Muscle of leg (tissue), 11 donors: ENCODE data around the gene CUL1. TPM values are rescaled to one million over a fixed set of nuclear protein-coding genes. Genes with fewer than 3 reads are reported as not detected.

Source experiments
- DNase-seq: peaks from one replicate; pipeline ENCODE4 v3.0.0; 2013
- H3K27ac ChIP-seq: one replicate; pipeline ENCODE4 v1.5.1; 2013; ENCODE audit warnings: mild to moderate bottlenecking, low read length, control low read depth
- H3K27me3 ChIP-seq: one replicate; pipeline ENCODE4 v1.6.1; 2013; ENCODE audit warnings: low read length; ENCODE audit not compliant: control insufficient read depth, insufficient read depth
- H3K36me3 ChIP-seq: one replicate; pipeline ENCODE4 v1.6.1; 2013; ENCODE audit warnings: low read length; ENCODE audit not compliant: control insufficient read depth, insufficient read depth
- H3K4me1 ChIP-seq: one replicate; pipeline ENCODE4 v1.6.1; 2013; ENCODE audit warnings: low read length; ENCODE audit not compliant: control insufficient read depth, insufficient read depth
- H3K4me3 ChIP-seq: one replicate; pipeline ENCODE4 v1.5.1; 2013; ENCODE audit warnings: low read length, control low read depth
- H3K9me3 ChIP-seq: replicated peaks from 2 replicates; pipeline ENCODE4 v1.6.1; 2013; ENCODE audit warnings: low read depth, low read length; ENCODE audit not compliant: control insufficient read depth
- WGBS: methylation state at CpG from one replicate; pipeline ENCODE4 v1.1.5; 2013; ENCODE audit warnings: missing lambda C conversion rate; ENCODE audit not compliant: insufficient coverage; 5-methylcytosine and 5-hydroxymethylcytosine counted together
- polyA plus RNA-seq, 8 donors: library from polyadenylated mRNA; unstranded; fragments of 120-200 nt; gene quantifications; one replicate each; pipeline versions ENCODE4 v1.2.1 to v1.2.3, GENCODE V29; 2013; ENCODE audit warnings: inconsistent platforms in 1 of 8, low replicate concordance in 1 of 8; ENCODE audit not compliant: insufficient read length in 8 of 8, insufficient read depth in 1 of 8
- total RNA-seq: library from RNA; stranded (reverse); fragments of 120-200 nt; gene quantifications from one replicate; pipeline ENCODE4 v1.2.4, GENCODE V29; 2013

The CUL1 gene
- total and polyA plus RNA-seq, 9 donors, result 34.0 to 51.8 (median 47.5) TPM

DNA sequence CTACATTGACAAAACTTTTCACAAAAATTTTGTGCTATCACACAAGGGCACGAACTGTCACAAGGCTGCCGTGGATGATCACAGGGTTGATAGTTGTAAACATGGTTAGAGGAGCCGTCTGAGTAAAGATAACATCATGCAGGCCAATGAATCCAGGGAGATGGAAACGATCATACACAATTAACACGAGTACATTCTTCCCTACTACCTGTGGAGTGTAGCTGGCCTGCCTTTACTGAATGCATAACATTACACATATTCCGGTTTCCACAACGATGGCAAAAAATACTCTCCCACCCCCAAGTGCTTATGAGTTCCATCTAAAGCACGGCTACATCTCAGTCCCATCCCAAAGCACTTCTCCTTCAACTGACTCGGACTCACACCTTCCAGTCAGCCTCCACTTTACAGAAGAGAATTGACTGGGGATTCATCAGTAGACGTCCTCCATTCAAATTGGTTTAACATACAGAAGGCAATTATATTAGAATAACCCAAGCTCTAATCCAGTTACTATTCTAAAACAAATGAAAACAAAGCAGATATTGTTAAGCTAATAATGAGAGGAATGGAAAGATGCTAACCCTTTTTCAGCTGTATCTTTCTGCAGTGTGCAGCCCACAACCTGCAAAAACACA is 116.3 kb downstream of the CUL1 start:
- no peak overlapping the region for H3K27ac ChIP-seq
- H3K4me3 ChIP-seq, result no peak overlapping the region
- DNase-seq, result no peak
- H3K9me3 ChIP-seq, result no peaks in the 10 kb centered on the region
- H3K36me3 ChIP-seq, result peaks cover 51% of the 10 kb centered on the region
- no peaks in the 10 kb centered on the region for H3K27me3 ChIP-seq
- WGBS, result 72% methylated on average over 5 of the region's 10 CpGs
- H3K4me1 ChIP-seq, result no peaks in the 10 kb centered on the region

- Histone ChIP-seq H3K9me3 (no peaks in the 10 kb centered on the region), H3K27ac (no peak overlapping the region), H3K36me3 (peaks cover 45% of the 10 kb centered on the region), H3K27me3 (no peaks in the 10 kb centered on the region), H3K4me1 (no peaks in the 10 kb centered on the region), H3K4me3 (no peak overlapping the region)
- 75% methylated on average over 2 of the region's 3 CpGs for WGBS
- DNase-seq, result no peak
Observed at GRCh38 chr7:148815612-148816011, 116.9 kb downstream of the CUL1 start.

DNA sequence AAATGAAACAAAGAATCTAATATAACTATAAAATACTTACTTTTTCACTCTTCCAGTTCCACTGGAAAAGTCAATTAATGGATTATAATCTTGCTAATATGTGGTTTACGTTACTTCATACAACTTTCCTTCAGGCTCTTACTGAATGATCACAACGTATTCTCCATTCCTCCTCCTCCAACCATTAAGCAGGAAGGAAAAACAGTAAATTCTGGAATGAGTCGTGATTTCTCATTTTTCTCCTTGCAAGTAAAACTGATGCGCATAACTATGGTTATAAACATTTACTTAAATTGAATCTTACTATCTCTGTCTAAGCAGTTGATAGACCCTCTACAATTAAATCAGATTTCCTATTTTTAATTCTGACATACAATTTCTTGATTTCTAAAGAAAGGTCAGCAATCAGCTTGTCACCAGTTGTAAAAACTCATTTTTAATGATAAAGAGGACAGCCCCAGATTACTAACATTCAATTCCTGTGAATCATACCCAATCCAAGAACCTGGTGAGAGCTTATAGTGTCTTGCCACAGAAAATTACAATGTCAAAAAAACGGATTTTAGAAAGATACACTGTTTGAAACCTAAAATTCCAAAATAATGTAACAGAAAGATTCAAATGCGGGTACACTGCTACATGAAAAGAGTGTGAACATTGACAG is 121.1 kb downstream of the CUL1 start:
- H3K9me3 ChIP-seq, result no peaks in the 10 kb centered on the region
- peaks cover 33% of the 10 kb centered on the region for H3K36me3 ChIP-seq
- H3K27ac ChIP-seq, result no peak overlapping the region
- no peak for DNase-seq
- H3K27me3 ChIP-seq, result no peaks in the 10 kb centered on the region
- H3K4me3 ChIP-seq, result no peak overlapping the region
- no CpG with 5 or more reads among the region's 6 CpGs for WGBS
- H3K4me1 ChIP-seq, result no peaks in the 10 kb centered on the region

DNA sequence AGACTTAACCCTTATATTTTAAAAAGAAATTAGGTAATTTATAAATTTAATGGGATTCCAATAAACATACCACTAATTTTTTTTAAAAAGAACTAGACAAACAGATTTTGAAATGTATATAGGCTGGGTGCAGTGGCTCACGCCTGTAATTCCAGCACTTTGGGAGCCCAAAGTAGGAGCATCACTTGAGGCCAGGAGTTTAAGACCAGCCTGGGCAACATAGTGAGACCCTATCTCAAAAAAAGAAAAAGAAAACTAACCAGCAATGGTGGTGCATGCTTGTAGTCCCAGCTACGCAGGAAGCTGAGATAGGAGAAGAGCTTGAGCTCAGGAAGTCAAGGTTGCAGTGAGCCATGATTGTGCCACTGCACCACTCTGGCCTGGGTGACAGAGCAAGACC is 122.7 kb downstream of the CUL1 start:
- Histone ChIP-seq H3K27ac (no peak overlapping the region), H3K27me3 (no peaks in the 10 kb centered on the region), H3K36me3 (peaks cover 29% of the 10 kb centered on the region), H3K4me1 (no peaks in the 10 kb centered on the region), H3K4me3 (no peak overlapping the region), H3K9me3 (no peaks in the 10 kb centered on the region)
- 100% methylated on average over 1 of the region's 2 CpGs for WGBS
- no peak for DNase-seq

DNA sequence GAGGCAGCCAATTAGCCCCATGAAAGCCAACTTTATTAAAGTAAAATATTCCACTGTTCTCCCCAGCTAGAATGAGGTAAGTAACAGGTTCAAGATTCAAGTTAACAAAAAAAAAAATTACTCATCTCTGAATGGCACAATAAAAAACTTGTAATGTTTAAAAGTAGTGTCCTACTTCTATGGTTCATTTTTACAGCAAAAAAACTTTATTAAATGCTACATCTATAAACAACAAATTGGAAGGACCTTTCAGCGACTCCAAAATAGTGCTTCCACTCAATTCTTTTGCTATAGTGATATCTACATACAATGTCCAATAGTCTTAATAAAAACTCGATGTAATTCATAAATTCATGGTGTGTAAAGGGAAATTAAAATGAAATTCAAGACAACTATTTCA is 126.2 kb downstream of the CUL1 start:
- Histone ChIP-seq H3K9me3 (no peaks in the 10 kb centered on the region), H3K27ac (no peak overlapping the region), H3K27me3 (no peaks in the 10 kb centered on the region), H3K4me3 (no peak overlapping the region), H3K4me1 (no peaks in the 10 kb centered on the region), H3K36me3 (peaks cover 19% of the 10 kb centered on the region)
- no CpG with 5 or more reads among the region's 2 CpGs for WGBS
- DNase-seq, result no peak

DNA sequence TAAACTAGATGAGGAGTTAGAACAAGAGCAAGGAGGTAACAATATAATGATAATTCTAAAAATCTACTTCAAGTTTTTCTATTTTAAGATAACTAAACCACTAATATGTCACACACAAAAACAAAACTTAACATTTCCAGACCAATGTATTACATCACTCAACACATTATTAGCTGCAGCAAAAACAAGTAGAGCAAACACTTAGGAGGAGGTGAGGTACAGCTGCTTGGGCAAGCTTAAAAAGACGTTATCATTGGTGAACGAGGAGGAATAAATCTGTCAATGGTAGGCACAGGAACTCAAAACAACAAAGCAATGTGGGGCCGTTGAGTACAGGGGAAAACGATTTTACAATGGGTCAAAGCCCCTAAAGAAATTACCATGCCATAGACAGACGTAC is 126.6 kb downstream of the CUL1 start:
- no peaks in the 10 kb centered on the region for H3K4me1 ChIP-seq
- DNase-seq, result no peak
- no peak overlapping the region for H3K4me3 ChIP-seq
- peaks cover 19% of the 10 kb centered on the region for H3K36me3 ChIP-seq
- WGBS, result 25% methylated on average over 2 of the region's 5 CpGs
- H3K9me3 ChIP-seq, result no peaks in the 10 kb centered on the region
- no peak overlapping the region for H3K27ac ChIP-seq
- H3K27me3 ChIP-seq, result no peaks in the 10 kb centered on the region

DNA sequence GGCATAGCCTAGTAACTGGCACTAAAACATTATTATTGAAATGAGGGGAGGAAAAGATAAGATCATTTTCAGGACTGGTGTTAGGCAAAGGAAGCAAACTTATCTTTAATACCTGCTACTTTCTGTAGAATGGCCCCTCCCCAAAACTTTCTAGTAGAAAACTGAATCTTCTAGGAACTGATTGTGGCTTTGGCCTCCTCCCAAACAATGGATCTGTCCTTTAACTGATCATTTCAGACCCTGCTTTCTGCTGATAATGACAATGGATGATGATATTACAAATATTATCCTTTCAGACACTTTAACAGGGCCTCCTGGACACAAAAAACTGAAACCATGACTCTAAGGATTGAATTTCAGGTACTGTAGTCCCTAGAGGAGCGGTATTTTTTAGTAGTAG is 130.3 kb downstream of the CUL1 start:
- Histone ChIP-seq H3K9me3 (no peaks in the 10 kb centered on the region), H3K4me3 (no peak overlapping the region), H3K4me1 (no peaks in the 10 kb centered on the region), H3K27me3 (no peaks in the 10 kb centered on the region), H3K27ac (no peak overlapping the region), H3K36me3 (peaks cover 19% of the 10 kb centered on the region)
- WGBS, result no CpG with 5 or more reads among the region's 1 CpG
- no peak for DNase-seq

DNA sequence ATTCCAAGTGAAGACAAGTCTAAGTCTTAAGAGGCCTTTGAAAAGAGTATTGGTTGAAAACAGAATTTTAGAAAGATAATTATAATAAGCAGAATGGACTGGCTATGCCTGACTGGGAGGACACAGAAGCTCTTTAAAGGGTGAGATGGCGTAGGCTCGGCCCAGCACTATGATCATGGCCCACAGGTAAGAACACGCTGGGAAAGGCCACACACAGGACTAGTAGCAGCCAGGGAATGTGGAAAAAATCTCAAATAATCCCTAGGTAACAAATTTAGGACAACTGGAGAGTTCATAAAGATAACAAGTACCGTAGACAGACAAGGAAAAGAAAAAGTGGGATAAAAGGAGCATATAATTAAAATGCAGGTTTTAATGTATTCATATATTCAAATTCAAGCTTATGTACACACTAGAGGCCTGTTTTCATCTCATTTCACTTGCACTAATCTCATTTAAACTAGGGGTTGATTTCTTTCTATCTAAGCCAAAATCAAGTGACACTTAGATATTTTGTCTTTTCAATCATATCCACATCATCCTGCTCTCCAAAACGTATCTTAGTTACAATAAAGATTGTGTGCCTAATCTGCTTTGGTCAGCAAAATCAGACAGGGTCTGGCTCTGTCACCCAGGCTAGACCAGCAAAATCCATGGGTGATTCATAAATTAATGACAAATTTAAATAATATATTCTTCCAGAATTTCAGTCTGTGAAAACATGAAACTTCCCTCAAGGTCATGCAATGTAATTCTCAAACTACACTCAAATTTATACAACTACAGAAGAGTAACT is 132.4 kb downstream of the CUL1 start:
- H3K9me3 ChIP-seq, result no peaks in the 10 kb centered on the region
- no peak for DNase-seq
- no peaks in the 10 kb centered on the region for H3K4me1 ChIP-seq
- no peak overlapping the region for H3K27ac ChIP-seq
- no peaks in the 10 kb centered on the region for H3K27me3 ChIP-seq
- H3K4me3 ChIP-seq, result no peak overlapping the region
- peaks cover 14% of the 10 kb centered on the region for H3K36me3 ChIP-seq
- 100% methylated on average over 3 of the region's 5 CpGs for WGBS

DNA sequence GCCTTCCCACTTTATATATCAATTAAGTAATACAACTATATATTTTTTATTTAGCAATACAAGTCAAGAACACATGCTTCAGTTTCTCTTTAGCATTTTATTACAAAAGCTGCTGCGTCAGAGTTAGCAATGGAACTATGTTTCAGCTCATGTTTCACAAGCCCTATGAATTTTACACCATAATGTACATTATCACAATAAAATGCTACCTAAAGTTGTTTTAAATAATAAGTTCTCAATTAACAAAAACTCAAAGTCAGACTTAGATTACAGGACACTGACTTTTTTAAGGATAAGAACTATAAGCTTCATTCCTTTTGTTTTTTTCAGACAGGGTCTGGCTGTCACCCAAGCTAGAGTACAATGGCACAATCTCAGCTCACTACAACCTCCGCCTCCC is 133.1 kb downstream of the CUL1 start:
- WGBS, result 73% methylated on average over 1 of the region's 2 CpGs
- H3K27me3 ChIP-seq, result no peaks in the 10 kb centered on the region
- no peak overlapping the region for H3K4me3 ChIP-seq
- H3K27ac ChIP-seq, result no peak overlapping the region
- H3K36me3 ChIP-seq, result peaks cover 17% of the 10 kb centered on the region
- DNase-seq, result no peak
- no peaks in the 10 kb centered on the region for H3K9me3 ChIP-seq
- no peaks in the 10 kb centered on the region for H3K4me1 ChIP-seq

DNA sequence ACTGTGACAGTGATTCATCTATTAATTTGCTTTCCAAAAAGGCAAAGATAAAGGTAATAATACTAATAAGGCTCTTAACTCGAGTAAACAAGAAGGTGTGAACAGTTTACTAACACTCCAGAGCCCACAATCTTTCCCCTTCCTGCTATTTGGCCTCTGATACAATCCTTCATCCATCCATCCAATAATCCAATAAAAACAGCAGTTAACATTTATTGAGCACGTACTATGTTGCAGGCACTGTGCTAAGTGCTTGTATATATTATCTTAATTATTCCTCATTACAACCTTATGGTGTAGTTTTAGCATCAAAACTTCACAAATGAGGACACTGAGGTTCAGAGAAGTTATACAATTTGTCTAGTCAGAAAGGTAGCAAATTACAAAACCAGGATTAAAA is 135.9 kb downstream of the CUL1 start:
- H3K36me3 ChIP-seq, result peaks cover 15% of the 10 kb centered on the region
- no peaks in the 10 kb centered on the region for H3K27me3 ChIP-seq
- H3K4me3 ChIP-seq, result no peak overlapping the region
- no peak overlapping the region for H3K27ac ChIP-seq
- H3K9me3 ChIP-seq, result no peaks in the 10 kb centered on the region
- no CpG with 5 or more reads among the region's 2 CpGs for WGBS
- DNase-seq, result no peak
- no peaks in the 10 kb centered on the region for H3K4me1 ChIP-seq
